SK-N-SH treated with all-trans-retinoic acid at 6 μM for 48 hours (cell line): ENCODE results near the gene EIF4EBP3.

Experiments
- ATAC-seq: fragments of 200-7000 bp; cut with Tn5 transposase; 3 replicates; pipeline ENCODE4 v1.9.1; 2020; ENCODE audit warnings: mild to moderate bottlenecking, moderate library complexity
- ARNTL ChIP-seq: fragments of 450-650 bp; formaldehyde crosslinking; IDR thresholded peaks from 2 replicates; pipeline ENCODE4 v1.5.0; 2020; ENCODE audit warnings: low read depth, mild to moderate bottlenecking, moderate library complexity, borderline replicate concordance
- BACH2 ChIP-seq: fragments of 250-450 bp; sonication (Bioruptor Pico); IDR thresholded peaks from 2 replicates; pipeline ENCODE4 v1.9.0; 2021; ENCODE audit warnings: mild to moderate bottlenecking, borderline replicate concordance
- CREB5 ChIP-seq: fragments of 250-450 bp; sonication (Bioruptor Pico); IDR thresholded peaks from 2 replicates; pipeline ENCODE4 v1.5.1; 2020; ENCODE audit warnings: low read depth, mild to moderate bottlenecking, moderate library complexity
- CSDC2 ChIP-seq: fragments of 250-450 bp; sonication (Bioruptor Pico); IDR thresholded peaks from 2 replicates; pipeline ENCODE4 v1.5.0; 2020; ENCODE audit warnings: mild to moderate bottlenecking, moderate library complexity
- CSRNP3 ChIP-seq: fragments of 250-450 bp; sonication (Bioruptor Pico); IDR thresholded peaks from 2 replicates; pipeline ENCODE4 v1.5.1; 2021; ENCODE audit warnings: mild to moderate bottlenecking, moderate library complexity
- ESRRG ChIP-seq: fragments of 250-450 bp; sonication (Bioruptor Pico); IDR thresholded peaks from 2 replicates; pipeline ENCODE4 v1.6.1; 2021; ENCODE audit warnings: mild to moderate bottlenecking
- GLIS3 ChIP-seq: fragments of 250-450 bp; sonication (Bioruptor Pico); IDR thresholded peaks from 2 replicates; pipeline ENCODE4 v1.5.0; 2020; ENCODE audit warnings: mild to moderate bottlenecking, moderate library complexity
- ISL1 ChIP-seq: fragments of 250-450 bp; sonication (Bioruptor Pico); IDR thresholded peaks from 2 replicates; pipeline ENCODE4 v2.1.2; 2022; ENCODE audit warnings: mild to moderate bottlenecking, moderate library complexity
- OSR1 ChIP-seq: fragments of 250-450 bp; sonication (Bioruptor Pico); IDR thresholded peaks from 2 replicates; pipeline ENCODE4 v1.8.0; 2022; ENCODE audit warnings: moderate library complexity, mild to moderate bottlenecking, inconsistent platforms
- PATZ1 ChIP-seq: fragments of 250-450 bp; sonication (Bioruptor Pico); IDR thresholded peaks from 2 replicates; pipeline ENCODE4 v1.8.0; 2020; ENCODE audit warnings: mild to moderate bottlenecking, moderate library complexity, borderline replicate concordance
- POU6F1 ChIP-seq: fragments of 250-450 bp; sonication (Bioruptor Pico); IDR thresholded peaks from 2 replicates; pipeline ENCODE4 v1.8.0; 2021; ENCODE audit warnings: low read depth, mild to moderate bottlenecking, moderate library complexity, borderline replicate concordance
- PPARA ChIP-seq: fragments of 250-450 bp; sonication (Bioruptor Pico); IDR thresholded peaks from 2 replicates; pipeline ENCODE4 v1.5.0; 2020; ENCODE audit warnings: mild to moderate bottlenecking, borderline replicate concordance
- RARB ChIP-seq: fragments of 250-450 bp; sonication (Bioruptor Pico); IDR thresholded peaks from 2 replicates; pipeline ENCODE4 v1.8.0; 2021; ENCODE audit warnings: mild to moderate bottlenecking, moderate library complexity
- SNAI2 ChIP-seq: fragments of 250-450 bp; sonication (Bioruptor Pico); IDR thresholded peaks from 2 replicates; pipeline ENCODE4 v1.5.0; 2020; ENCODE audit warnings: mild to moderate bottlenecking, moderate library complexity
- TCF4 ChIP-seq: fragments of 250-450 bp; sonication (Bioruptor Pico); IDR thresholded peaks from 2 replicates; pipeline ENCODE4 v1.8.0; 2021; ENCODE audit warnings: mild to moderate bottlenecking, moderate library complexity, borderline replicate concordance
- TOX ChIP-seq: fragments of 250-450 bp; sonication (Bioruptor Pico); IDR thresholded peaks from 2 replicates; pipeline ENCODE4 v1.8.0; 2021; ENCODE audit warnings: mild to moderate bottlenecking, moderate library complexity, borderline replicate concordance
- TSHZ2 ChIP-seq: fragments of 250-450 bp; sonication (Bioruptor Pico); IDR thresholded peaks from 2 replicates; pipeline ENCODE4 v1.5.0; 2020; ENCODE audit warnings: mild to moderate bottlenecking, moderate library complexity
- ZC3H10 ChIP-seq: fragments of 250-450 bp; sonication (Bioruptor Pico); IDR thresholded peaks from 2 replicates; pipeline ENCODE4 v1.5.1; 2021; ENCODE audit warnings: mild to moderate bottlenecking, moderate library complexity
- ZFP3 ChIP-seq: fragments of 250-450 bp; sonication (Bioruptor Pico); IDR thresholded peaks from 2 replicates; pipeline ENCODE4 v1.5.0; 2020; ENCODE audit warnings: mild to moderate bottlenecking, moderate library complexity
- ZFP30 ChIP-seq: fragments of 450-650 bp; formaldehyde crosslinking; IDR thresholded peaks from 2 replicates; pipeline ENCODE4 v1.5.0; 2022; ENCODE audit warnings: mild to moderate bottlenecking, moderate library complexity
- ZNF565 ChIP-seq: fragments of 450-650 bp; formaldehyde crosslinking; conservative IDR thresholded peaks from 2 replicates; pipeline ENCODE4 v1.5.0; 2020; ENCODE audit warnings: low read depth, mild to moderate bottlenecking, moderate library complexity
- ZNF70 ChIP-seq: fragments of 450-650 bp; formaldehyde crosslinking; IDR thresholded peaks from 2 replicates; pipeline ENCODE4 v1.5.0; 2020; ENCODE audit warnings: mild to moderate bottlenecking, moderate library complexity
- ZNF8 ChIP-seq: fragments of 450-650 bp; formaldehyde crosslinking; IDR thresholded peaks from 2 replicates; pipeline ENCODE4 v1.5.0; 2020; ENCODE audit warnings: mild to moderate bottlenecking, moderate library complexity

The EIF4EBP3 gene

DNA sequence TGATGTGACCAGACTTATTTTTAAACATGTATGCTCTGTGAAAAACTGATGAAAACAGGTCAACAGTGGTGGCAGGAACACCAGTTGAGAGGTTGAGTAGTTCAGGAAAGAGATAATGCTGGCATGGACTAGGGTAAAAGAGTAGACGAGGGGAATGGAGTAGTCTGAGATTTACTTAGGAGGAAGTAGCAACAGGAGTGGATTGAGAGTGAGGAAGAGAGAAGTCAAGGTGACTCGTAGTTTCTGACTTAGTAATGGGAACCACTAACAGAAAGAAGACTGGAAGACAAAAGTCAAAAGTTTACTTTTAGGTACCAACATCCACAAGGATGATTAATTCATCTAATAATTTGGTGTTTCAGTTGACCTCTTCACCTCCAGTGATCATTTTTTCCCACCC lies 6.2 kb downstream of the EIF4EBP3 start:
- ATAC-seq: no peak
- TF ChIP-seq PATZ1 (CRISPR knock-in tag): no peak
- no peak for TF ChIP-seq CSDC2
- TF ChIP-seq BACH2: no peak
- no peak for TF ChIP-seq POU6F1 (CRISPR knock-in tag)
- TF ChIP-seq GLIS3 (CRISPR knock-in tag): no peak
- TF ChIP-seq OSR1: no peak
- no peak for TF ChIP-seq SNAI2 (CRISPR knock-in tag)
- no peak for TF ChIP-seq ZFP3
- TF ChIP-seq RARB (CRISPR knock-in tag): no peak
- no peak for TF ChIP-seq TSHZ2
- no peak for TF ChIP-seq CREB5 (CRISPR knock-in tag)
- TF ChIP-seq PPARA (CRISPR knock-in tag): no peak
- TF ChIP-seq ZNF70 (CRISPR knock-in tag): no peak
- TF ChIP-seq ZNF8 (CRISPR knock-in tag): no peak
- no peak for TF ChIP-seq ESRRG (CRISPR knock-in tag)
- TF ChIP-seq ZNF565: no peak
- TF ChIP-seq ARNTL (CRISPR knock-in tag): no peak
- no peak for TF ChIP-seq ZC3H10
- no peak for TF ChIP-seq ISL1 (CRISPR knock-in tag)
- no peak for TF ChIP-seq ZFP30 (CRISPR knock-in tag)

DNA sequence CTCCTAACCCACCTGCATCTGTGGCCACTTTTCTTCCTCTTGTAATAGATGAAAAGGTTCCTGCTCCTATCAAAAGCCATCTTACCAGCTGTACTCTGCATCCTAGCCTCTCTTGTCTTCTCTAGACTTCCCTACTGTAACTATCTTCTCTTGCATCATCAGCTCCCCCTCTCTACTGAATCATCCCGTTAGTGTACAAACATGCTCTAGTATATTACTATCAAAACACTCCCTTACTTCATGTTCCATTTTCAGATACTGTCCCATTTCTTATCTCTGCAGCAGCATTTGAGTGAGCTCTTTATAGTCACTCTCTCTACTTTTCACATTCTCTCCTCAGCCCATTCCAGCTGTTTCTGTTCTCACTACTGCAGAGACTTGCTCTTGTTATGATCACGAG lies 7.0 kb downstream of the EIF4EBP3 start:
- TF ChIP-seq CSDC2 (no peak), PATZ1 (CRISPR knock-in tag) (no peak), ZNF8 (CRISPR knock-in tag) (no peak)
- ATAC-seq: no peak

- no peak for ATAC-seq
- no peak for TF ChIP-seq CSDC2
- TF ChIP-seq ZFP3: no peak
- no peak for TF ChIP-seq ZNF70 (CRISPR knock-in tag)
- TF ChIP-seq ZNF565: no peak
- no peak for TF ChIP-seq TOX
- TF ChIP-seq OSR1: no peak
- TF ChIP-seq TCF4 (CRISPR knock-in tag): no peak; the same call in 1 of the 2 replicates
- TF ChIP-seq CSRNP3 (CRISPR knock-in tag): no peak
- no peak for TF ChIP-seq ZNF8 (CRISPR knock-in tag)
Measured at GRCh38 chr5:140555747-140556312, 8.4 kb downstream of the EIF4EBP3 start.
